DOHH2 (cell line): ENCODE results near the gene RIPOR2.

Experiments
- CTCF ChIP-seq: fragments of 200-600 bp; sonication (generic); IDR thresholded peaks from one replicate; pipeline ENCODE4 v1.5.1; 2014; ENCODE audit warnings: antibody characterized with exemption, mild to moderate bottlenecking, low read depth, low read length; ENCODE audit not compliant: poor library complexity, severe bottlenecking
- EZH2phosphoT487 ChIP-seq: fragments of 200-600 bp; sonication (generic); IDR thresholded peaks from 2 replicates; pipeline ENCODE4 v1.6.1; 2017; ENCODE audit warnings: borderline replicate concordance, mild to moderate bottlenecking, antibody characterized with exemption, low read length, moderate library complexity, mixed read lengths

- no peak for TF ChIP-seq CTCF
- no peak for TF ChIP-seq EZH2phosphoT487
These were observed 53.5 kb downstream of the RIPOR2 start for GRCh38 chr6:24882295-24882694.
